T47D (cell line): ENCODE results near the gene SART3.
"Not testable (repeated sequence)": the region's sequence is repeated elsewhere in the genome, so short reads cannot be mapped to it uniquely, and the experiment has no call there.

Source experiments
- DNase-seq, 2 experiments: peaks; one replicate each; pipeline versions ENCODE4 v3.0.0 to v3.0.0-alpha.2; 2011 to 2012; ENCODE audit warnings: low read depth in 1 of 2, low spot score in 1 of 2
- JUND ChIP-seq: IDR thresholded peaks from 2 replicates; pipeline ENCODE4 v1.6.1; 2012; ENCODE audit warnings: low read depth
- in situ Hi-C: cut with HindIII; loops from 2 replicates; pipeline ENCODE4 v1.10.0; 2016; ENCODE audit warnings: low sequenced_read_pairs, low pct_unique_long_range_greater_than_20kb

SART3 gene

DNA sequence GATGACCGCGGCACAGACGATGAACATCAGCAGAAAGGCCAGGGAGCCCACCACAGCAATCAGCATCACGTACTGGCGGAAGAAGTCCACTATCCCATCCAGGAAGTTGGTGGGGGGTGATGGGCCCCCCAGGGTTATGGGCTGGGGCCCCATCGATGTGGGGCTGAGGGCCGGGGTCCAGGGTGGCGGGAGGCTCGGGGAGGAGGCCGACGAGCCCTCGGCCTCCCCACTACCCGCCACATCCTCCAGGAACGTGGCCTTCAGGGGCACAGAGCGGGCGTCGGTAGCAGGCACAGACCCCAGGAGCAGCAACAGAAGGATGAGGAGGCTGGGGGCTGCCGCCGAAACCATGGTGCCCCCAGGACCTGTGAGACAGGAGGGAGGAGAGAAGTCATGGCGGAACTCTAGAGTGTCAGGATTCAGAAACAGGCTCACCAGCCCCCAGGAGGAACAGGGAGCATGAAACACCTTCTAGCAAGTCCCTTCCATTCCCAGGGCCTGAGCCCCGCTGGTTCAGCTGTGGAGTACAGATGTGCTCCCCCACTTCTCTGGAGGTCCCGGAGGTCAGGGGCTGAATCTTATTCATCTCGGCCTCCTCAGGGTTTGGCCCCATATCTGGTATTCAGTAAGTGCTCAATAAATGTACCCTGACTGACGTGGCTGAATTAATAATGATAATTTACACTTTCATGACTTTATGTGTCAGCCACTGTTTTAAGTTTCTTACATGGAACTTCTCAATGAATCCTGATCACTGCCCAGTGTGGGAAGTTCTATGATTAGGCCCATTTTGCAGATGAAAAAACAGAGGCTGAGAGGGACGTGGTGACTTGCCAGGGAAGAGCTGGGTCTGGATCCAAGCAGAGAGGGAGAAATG lies 31.3 kb upstream of the SART3 start:
- in situ Hi-C loops, result no loop called here
- no peak for DNase-seq
- no peak for TF ChIP-seq JUND

DNA sequence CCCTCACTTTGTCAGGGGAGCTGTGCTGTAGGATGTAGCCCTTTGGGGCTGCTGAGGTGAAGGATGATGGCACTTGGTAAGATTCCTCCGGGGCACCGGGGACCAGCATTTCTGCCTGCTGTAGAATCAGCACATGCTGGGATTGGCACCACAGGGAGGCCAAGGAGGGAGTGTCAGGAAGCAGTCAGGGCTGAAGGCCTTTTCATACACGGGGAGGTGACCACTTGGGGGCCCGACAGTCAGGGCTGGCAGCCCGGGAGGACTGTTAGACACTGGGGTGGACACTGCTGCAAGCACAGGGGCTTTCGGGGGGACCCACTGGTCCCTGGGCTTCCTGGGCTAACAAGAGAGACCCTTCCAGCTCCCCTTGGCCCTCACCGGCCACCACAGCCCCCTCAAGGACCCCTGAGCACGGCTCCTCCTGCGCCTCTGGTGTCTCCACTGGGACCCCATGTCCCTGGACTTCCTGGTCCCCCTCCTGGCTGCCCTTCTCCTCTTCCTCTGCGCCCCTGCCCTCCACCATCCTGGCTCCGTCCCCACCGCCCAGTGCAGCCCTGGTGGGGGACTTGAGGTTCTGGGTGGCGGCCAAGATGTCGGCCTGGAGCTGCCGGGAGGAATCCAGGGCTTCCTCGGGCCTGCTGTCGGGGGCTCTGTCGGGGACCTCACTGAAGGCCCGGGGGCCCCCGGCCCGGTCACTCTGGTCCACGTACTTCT lies 30.5 kb upstream of the SART3 start:
- DNase-seq, result no peak
- in situ Hi-C loops, result no loop called here
- no peak for TF ChIP-seq JUND

DNA sequence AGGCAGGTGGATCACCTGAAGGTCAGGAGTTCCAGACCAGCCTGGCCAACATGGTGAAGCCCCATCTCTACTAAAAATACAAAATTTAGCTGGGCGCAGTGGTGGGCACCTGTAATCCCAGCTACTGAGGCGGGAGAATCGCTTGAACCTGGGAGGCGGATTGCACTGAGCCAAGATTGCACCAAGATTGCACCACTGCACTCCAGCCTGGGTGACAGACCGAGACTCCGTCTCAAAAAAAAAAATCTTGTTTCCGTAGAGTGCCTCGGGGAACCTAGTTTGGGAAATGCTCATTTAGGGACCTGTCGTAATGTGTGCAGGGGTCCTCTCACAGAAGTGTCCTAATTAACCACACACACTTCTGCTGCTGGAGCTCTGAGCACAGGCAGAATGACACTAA lies 29.5 kb upstream of the SART3 start:
- DNase-seq, in situ Hi-C loops: not testable (repeated sequence)

DNA sequence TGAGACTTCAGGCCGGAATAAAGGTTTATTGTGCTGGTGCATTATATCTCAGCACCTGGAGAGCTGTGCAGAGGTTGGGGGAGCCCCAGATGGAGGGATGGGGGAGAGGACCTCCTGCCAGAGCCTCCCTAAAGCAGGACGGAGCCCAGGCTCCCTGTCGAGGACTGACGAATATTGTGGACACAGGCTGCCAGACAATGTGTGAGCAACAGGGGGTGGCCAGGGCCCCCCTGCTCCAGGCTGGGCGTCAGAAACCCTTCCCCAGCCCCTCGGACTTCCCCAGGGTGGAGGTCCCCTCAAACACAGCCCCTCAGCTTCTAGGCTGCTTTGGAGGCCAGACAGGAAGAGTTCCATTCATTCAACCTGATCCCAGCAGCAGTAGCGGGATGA lies 28.9 kb upstream of the SART3 start:
- TF ChIP-seq JUND, result no peak
- in situ Hi-C loops, result no loop called here
- no peak for DNase-seq

DNA sequence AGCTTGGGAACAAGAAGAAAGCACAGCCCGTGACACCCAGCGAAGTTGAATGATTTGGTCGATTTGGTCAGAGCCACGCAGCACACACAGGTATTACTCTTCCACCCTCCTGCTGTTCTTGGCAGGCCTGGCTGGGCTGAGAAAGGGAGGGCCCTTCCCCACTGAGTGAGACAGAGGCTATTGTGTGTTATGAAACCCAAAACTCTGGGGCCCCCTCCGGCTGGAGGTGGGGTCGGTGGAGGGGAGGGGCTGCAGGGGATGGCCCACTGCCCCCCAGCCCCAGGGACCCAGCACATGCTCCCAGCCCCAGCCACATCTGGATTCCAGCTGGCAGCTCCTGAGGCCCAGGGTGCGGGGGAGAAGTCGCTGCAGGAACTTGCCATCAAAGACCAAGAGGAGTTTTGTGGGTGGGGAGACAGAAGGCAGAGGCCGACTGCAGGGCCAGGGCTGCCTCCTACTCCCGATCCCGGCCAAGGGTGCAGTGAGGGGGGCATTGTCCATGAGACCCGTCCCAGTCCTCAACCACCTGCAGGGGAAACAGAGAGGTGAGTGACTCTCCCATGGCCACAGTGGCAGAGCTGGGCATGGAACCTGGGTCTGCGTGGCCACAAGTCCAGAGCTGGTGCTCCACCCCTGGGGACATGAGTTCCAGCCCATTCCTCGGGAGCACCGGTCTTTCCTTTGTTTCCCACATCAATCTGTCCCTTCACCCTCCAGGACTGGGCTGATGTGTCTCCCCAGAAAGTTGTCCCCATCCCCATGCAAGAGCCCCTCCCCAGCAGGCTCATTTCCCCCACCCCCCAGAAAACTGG lies 28.3 kb upstream of the SART3 start:
- DNase-seq, result no peak
- TF ChIP-seq JUND, result no peak
- in situ Hi-C loops, result no loop called here

DNA sequence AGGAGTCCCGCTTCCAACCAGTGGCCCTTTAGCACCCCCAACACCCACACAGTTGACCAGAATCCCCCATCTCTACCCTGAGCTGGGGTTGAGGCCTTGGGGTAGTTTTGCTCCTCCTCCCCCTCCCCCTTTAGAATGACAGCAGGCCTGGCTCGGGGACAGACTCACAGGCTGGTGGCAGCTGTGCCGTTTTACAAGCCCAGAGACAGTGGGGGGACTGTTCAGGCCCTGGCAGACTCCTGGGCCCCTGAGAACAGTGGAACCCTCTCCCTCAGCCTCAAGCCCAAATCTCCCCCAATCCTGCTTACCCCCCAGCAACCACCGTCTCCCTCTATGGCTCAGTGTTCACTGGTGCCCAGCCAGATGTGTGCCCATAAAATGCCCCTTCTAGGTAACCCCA lies 26.9 kb upstream of the SART3 start:
- in situ Hi-C loops, result no loop called here
- no peak for TF ChIP-seq JUND
- no peak for DNase-seq

DNA sequence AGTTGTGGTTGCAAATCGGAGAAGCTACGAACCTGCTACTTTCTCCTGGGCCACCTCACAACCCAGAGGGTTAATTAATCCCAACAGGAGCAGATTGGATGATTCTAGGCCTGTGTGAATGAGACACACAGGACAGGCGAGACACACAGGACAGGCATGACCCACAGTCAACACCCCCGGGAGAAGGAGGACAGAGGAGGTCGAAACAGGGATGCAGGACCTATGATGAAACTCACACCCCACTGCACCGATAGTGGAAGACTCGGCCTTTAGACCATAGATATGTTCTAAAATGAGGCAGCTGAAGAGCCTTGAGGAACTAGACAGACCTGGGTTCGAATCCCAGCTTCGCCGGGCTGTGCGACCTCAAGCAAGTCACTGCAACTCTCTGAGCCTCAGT lies 25.3 kb upstream of the SART3 start:
- in situ Hi-C loops, result no loop called here
- no peak for TF ChIP-seq JUND

DNA sequence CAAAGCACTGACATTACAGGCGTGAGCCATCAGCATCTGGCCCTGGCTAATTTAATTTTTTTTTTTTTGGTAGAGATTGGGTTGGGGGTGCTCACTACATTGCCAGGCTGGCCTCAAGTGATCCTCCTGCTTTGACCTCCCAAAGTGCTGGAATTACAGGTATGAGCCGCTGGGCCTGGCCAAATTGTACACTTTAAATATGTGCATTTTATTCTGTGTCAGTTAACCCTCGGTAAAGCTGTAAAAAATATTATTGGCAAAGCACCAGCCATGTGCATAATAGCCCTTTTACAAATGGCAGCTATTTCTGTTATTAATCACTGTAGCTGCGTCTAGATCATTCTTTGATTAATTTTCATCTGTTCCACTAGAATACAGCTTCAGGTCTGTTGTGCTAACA lies 24.9 kb upstream of the SART3 start:
- no peak for DNase-seq
- TF ChIP-seq JUND, result no peak
- in situ Hi-C loops, result no loop called here

More for the DNA sequence above, 25.3 kb upstream of the SART3 start:
- DNase-seq, result no peak

DNA sequence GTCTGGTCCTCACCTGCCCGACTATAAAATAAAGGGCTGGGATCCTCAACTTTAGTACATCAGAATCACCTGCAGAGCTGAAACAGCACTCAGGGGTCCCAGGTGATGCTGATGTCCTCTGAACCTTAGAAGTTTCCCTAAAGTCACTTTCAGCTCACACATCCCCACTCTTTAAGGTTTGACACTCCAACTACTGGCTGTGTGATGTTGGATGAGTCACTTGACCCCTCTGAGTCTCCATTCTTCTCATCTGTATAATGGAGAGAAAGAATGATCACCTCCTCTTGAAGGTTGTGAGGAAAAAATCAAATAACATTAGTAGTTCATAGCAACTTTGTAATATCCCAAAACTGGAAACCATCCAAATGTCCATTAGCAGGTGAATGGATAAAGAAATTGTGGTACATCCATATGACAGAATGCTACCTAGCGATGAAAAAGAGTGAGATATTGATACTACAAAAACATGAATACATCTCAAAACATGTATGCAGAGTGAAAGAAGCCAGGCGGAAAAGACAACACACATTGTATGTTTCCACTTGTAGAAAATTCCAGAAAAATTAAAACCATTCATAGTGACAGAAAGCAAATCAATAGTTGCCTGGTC lies 23.6 kb upstream of the SART3 start:
- no peak for TF ChIP-seq JUND
- DNase-seq, result no peak
- in situ Hi-C loops, result no loop called here

DNA sequence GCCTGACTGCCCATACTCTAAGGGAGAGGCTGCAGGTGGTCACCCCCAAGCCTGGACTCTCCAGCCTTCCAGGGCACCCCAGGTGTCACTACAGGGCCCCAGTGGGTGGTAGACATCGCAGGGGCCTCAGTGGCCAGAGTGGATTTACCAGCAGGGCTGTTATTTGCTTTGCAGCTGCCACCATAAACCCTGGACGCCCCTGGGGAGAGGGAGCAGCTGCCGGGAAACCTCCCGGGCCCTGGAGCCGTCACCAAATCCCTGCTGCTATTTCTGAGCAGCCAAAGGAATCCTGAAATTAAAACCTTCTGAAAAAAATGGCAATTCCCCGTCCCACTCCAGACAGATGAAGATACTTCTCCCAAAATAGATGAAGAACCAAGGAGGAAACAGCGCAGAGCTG lies 23.0 kb upstream of the SART3 start:
- in situ Hi-C loops, result no loop called here
- TF ChIP-seq JUND, result no peak
- DNase-seq, result no peak

DNA sequence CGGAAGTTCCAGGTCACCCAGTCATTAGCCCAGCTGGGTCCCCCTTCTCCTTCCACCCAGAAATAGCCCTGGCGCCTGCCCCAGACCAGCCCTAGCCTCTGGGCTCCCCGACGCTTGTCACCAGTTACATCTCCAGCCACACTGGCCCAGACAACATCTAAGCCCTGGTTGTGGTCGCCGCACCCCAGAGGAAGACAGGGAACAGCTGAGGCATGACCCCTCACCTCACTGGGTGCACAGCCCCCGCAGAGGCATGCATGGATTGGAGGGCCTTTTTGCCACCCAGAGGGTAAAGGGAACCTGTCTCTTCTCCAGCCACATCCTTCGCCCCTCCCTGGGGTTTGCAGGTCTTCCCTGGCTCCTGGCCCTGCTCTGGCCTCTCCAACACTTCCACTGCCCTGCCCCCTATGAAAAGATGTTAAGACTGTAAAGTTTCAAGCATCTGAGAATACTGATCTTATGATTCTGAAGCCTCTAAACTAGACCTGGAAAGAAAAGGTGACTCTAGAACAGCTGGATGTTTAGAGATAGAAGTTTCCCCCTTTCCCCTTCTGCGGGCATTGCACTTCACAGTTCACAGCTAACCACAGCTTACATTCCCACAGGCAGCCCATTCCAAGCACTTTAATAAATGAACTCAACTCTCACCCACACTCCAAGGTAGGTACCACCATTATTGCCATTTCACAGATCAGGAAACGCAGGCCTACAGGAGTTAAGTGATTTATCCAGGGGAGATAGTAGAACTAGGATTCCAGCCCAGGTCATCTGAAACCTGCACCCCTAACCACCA lies 22.2 kb upstream of the SART3 start:
- no peak for DNase-seq
- no peak for TF ChIP-seq JUND
- in situ Hi-C loops, result no loop called here

DNA sequence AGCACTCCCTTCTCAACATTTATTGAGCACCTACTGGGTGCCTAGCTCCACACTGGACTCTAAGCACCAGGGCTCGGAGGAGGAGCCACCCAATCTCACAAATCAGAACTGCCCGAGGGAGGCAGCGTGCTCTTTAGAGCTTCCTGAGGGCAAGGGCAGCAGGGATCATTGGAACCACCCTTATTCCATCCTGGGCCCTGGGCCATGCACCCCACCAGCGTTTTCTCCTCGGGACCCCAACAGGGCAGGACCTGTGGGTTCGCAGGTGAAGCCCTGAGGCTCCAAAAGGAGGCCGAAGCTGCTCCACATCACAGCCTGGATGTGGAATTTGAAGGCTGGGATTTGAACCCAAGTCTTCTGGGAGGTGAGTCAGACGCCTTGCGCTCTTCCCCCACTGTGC lies 21.5 kb upstream of the SART3 start:
- no peak for TF ChIP-seq JUND
- in situ Hi-C loops, result no loop called here
- no peak for DNase-seq
